Ishikawa (cell line): ENCODE measurements around the gene RFK.
A peak's percentile ranks its signal among the peaks of the same experiment; 100 is the strongest.

Source experiments
- CEBPB ChIP-seq: IDR thresholded peaks from 2 replicates; pipeline ENCODE4 v1.6.1; 2012
- EGR1 ChIP-seq: IDR thresholded peaks from 2 replicates; pipeline ENCODE4 v1.6.1; 2012
- EP300 ChIP-seq: IDR thresholded peaks from 2 replicates; pipeline ENCODE4 v1.6.1; 2012; ENCODE audit warnings: borderline replicate concordance
- MAX ChIP-seq: IDR thresholded peaks from 2 replicates; pipeline ENCODE4 v1.6.1; 2012
- RAD21 ChIP-seq: IDR thresholded peaks from 2 replicates; pipeline ENCODE4 v1.6.1; 2012; ENCODE audit warnings: low read depth
- REST ChIP-seq: IDR thresholded peaks from 2 replicates; pipeline ENCODE4 v1.6.1; 2012; ENCODE audit warnings: low read depth, mild to moderate bottlenecking
- TAF1 ChIP-seq: IDR thresholded peaks from 2 replicates; pipeline ENCODE4 v1.6.1; 2012; ENCODE audit warnings: low read depth, mild to moderate bottlenecking
- TCF12 ChIP-seq: IDR thresholded peaks from 2 replicates; pipeline ENCODE4 v1.6.1; 2012; ENCODE audit warnings: low read depth
- YY1 ChIP-seq: IDR thresholded peaks from 2 replicates; pipeline ENCODE4 v1.6.1; 2012; ENCODE audit warnings: low read depth

GRCh38 chr9:76378367-76379073 lies 15.7 kb downstream of the RFK start:
- no peak for TF ChIP-seq TAF1
- TF ChIP-seq EP300, result no peak
- TF ChIP-seq TCF12, result no peak
- no peak for TF ChIP-seq RAD21
- no peak for TF ChIP-seq REST
- no peak for TF ChIP-seq EGR1
- TF ChIP-seq MAX, result no peak
- 0 out of 2 replicates have a peak, but pooled peaks have one; percentile 15 for TF ChIP-seq CEBPB
- TF ChIP-seq YY1, result no peak
